Spleen (tissue), 7 donors: Measurements from ENCODE around the gene EPN3.

ENCODE experiments used
- CTCF ChIP-seq, 11 experiments: fragments of 200-600 bp in 7 of 11; fragments of 450-650 bp in 4 of 11; sonication (generic) in 4 of 11; IDR thresholded peaks in 8 of 11; conservative IDR thresholded peaks in 3 of 11; 1 replicate in 7 of 11; 2 replicates in 4 of 11; pipeline versions ENCODE4 v1.4.0 to v1.8.0; 2016 to 2021; ENCODE audit warnings: antibody characterized with exemption in 11 of 11, inconsistent platforms in 4 of 11, mild to moderate bottlenecking in 1 of 11
- POLR2A ChIP-seq, 3 donors: fragments of 450-650 bp; IDR thresholded peaks; one replicate each; pipeline ENCODE4 v1.5.1; 2017; ENCODE audit warnings: antibody characterized with exemption in 3 of 3, mild to moderate bottlenecking in 1 of 3
- POLR2AphosphoS5 ChIP-seq, 3 donors: sonication (generic); formaldehyde crosslinking; IDR thresholded peaks; one replicate each; pipeline ENCODE4 v1.5.1; 2017; ENCODE audit warnings: antibody characterized with exemption in 3 of 3
- donor health status: DM: no; HTN: no; CAD: no; lungs with moderate emphysema.
- donor health status: DM: no; HTN: no; CAD: no.
- donor health status: DM: no; HTN: no; CAD: no.

- TF ChIP-seq CTCF (IDR thresholded peaks at IDR 0.05 in 8 of 11, conservative IDR thresholded peaks at IDR 0.05 in 3 of 11) (no peak), POLR2A (IDR thresholded peaks at IDR 0.05) (no peak), POLR2AphosphoS5 (IDR thresholded peaks at IDR 0.05) (no peak)
Measured at GRCh38 chr17:50538549-50539410, 6.2 kb downstream of the EPN3 start.
